Upper lobe of right lung (tissue), 1 donor: ENCODE results near the gene HSPA1A. TPM values are rescaled to one million over a fixed set of nuclear protein-coding genes. Genes with fewer than 3 reads are reported as not detected.
A peak's percentile ranks its signal among the peaks of the same experiment; 100 is the strongest.
"Not testable (repeated sequence)": the region's sequence is repeated elsewhere in the genome, so short reads cannot be mapped to it uniquely, and the experiment has no call there.

Experiments used
- ATAC-seq: fragments of 200-7000 bp; cut with Tn5 transposase; one replicate; pipeline ENCODE4 v1.9.1; 2020; ENCODE audit warnings: mild to moderate bottlenecking, moderate library complexity
- DNase-seq: peaks from one replicate; pipeline ENCODE4 v3.0.0-alpha.2; 2020
- H3K27ac ChIP-seq: fragments of 200-600 bp; one replicate; pipeline ENCODE4 v1.8.0; 2022
- H3K27me3 ChIP-seq: fragments of 200-600 bp; one replicate; pipeline ENCODE4 v1.8.0; 2022; ENCODE audit warnings: mild to moderate bottlenecking
- H3K36me3 ChIP-seq: fragments of 200-600 bp; one replicate; pipeline ENCODE4 v1.8.0; 2022
- H3K4me1 ChIP-seq: fragments of 200-600 bp; one replicate; pipeline ENCODE4 v1.8.0; 2022
- H3K4me3 ChIP-seq: fragments of 200-600 bp; one replicate; pipeline ENCODE4 v1.8.0; 2022; ENCODE audit warnings: mild to moderate bottlenecking
- H3K9me3 ChIP-seq: fragments of 200-600 bp; one replicate; pipeline ENCODE4 v1.8.0; 2022
- CTCF ChIP-seq: fragments of 200-600 bp; IDR thresholded peaks from one replicate; pipeline ENCODE4 v1.8.0; 2022; ENCODE audit warnings: antibody characterized with exemption
- intact Hi-C: fragments of 100-400 bp; cut with DNase I; formaldehyde crosslinking; loops from one replicate; pipeline ENCODE4 v1.11.0; 2022
- total RNA-seq: library from RNA; stranded (reverse); fragmentation: NEBNext Ultra II Directional; extraction: Animal tissue kit (Norgen Biotek cat#: 25700); gene quantifications from one replicate; pipeline ENCODE4 v1.2.1, GENCODE V29; 2021
- donor health status: DM: no; HTN: yes; CAD: no; lungs with severe emphysema.

The HSPA1A gene
- total RNA-seq, 1 donor from 2014 or later, result 150 TPM

- Histone ChIP-seq H3K4me1 (peaks cover 73% of the 10 kb centered on the region), H3K27me3 (no peaks in the 10 kb centered on the region), H3K4me3 (peak overlapping the region; percentile 59), H3K27ac (peak overlapping the region; percentile 99), H3K36me3 (no peaks in the 10 kb centered on the region), H3K9me3 (no peaks in the 10 kb centered on the region)
- DNase-seq (peak; percentile 85), ATAC-seq (peak; percentile 80)
- no peak for TF ChIP-seq CTCF
- intact Hi-C loops, result no loop called here
These were observed 6.9 kb downstream of the HSPA1A start for GRCh38 chr6:31822036-31822821.

- ATAC-seq, H3K27me3 ChIP-seq, H3K9me3 ChIP-seq, intact Hi-C loops, H3K36me3 ChIP-seq, DNase-seq, H3K4me3 ChIP-seq: not testable (repeated sequence)
- Histone ChIP-seq H3K4me1 (peaks cover 65% of the 10 kb centered on the region), H3K27ac (peak overlapping the region; percentile 99)
These were observed 8.4 kb downstream of the HSPA1A start for GRCh38 chr6:31823592-31824196.

GRCh38 chr6:31825553-31825952 is 10.2 kb downstream of the HSPA1A start:
- Histone ChIP-seq H3K36me3 (no peaks in the 10 kb centered on the region), H3K27me3 (no peaks in the 10 kb centered on the region), H3K9me3 (no peaks in the 10 kb centered on the region), H3K4me3 (no peak overlapping the region), H3K4me1 (peaks cover 49% of the 10 kb centered on the region), H3K27ac (peak overlapping the region; percentile 89)
- no peak for ATAC-seq
- intact Hi-C loops, result no loop called here
- TF ChIP-seq CTCF, result no peak
- DNase-seq, result no peak

- intact Hi-C loops, result no loop called here
- DNase-seq, result peak; percentile 92
- H3K4me3 ChIP-seq, result peak overlapping the region; percentile 62
- no peaks in the 10 kb centered on the region for H3K36me3 ChIP-seq
- peak; percentile 57 for ATAC-seq
- TF ChIP-seq CTCF, result no peak
- H3K27me3 ChIP-seq, result no peaks in the 10 kb centered on the region
- H3K4me1 ChIP-seq, result peaks cover 52% of the 10 kb centered on the region
- peak overlapping the region; percentile 89 for H3K27ac ChIP-seq
- H3K9me3 ChIP-seq, result no peaks in the 10 kb centered on the region
These were observed 11.5 kb downstream of the HSPA1A start for GRCh38 chr6:31826793-31827285.

- peak; percentile 99 for DNase-seq
- Histone ChIP-seq H3K4me1 (peaks cover 53% of the 10 kb centered on the region), H3K27ac (peak within 1 kb of the TSS; percentile 89), H3K9me3 (no peaks in the 10 kb centered on the region), H3K36me3 (no peaks in the 10 kb centered on the region), H3K27me3 (no peaks in the 10 kb centered on the region), H3K4me3 (peak within 1 kb of the TSS; percentile 62)
- ATAC-seq, result peak; percentile 95
- TF ChIP-seq CTCF, result no peak
- intact Hi-C loops, result no loop called here
These were observed 12.1 kb downstream of the HSPA1A start, which contains the start of gene HSPA1B for GRCh38 chr6:31827286-31828079. Gene HSPA1B (plus strand): TSS chr6:31827738. CDS start chr6:31827951, 213 bp downstream.
